ENCODE results near the gene EDN2. TPM values are rescaled to one million over a fixed set of nuclear protein-coding genes. Genes with fewer than 3 reads are reported as not detected.

Gene EDN2
- total RNA-seq, 3 donors from 2014 or later (not counting 1 experiment from before 2014, with no cell fraction given), result 0.29 to 0.93 (median 0.64) TPM

DNA sequence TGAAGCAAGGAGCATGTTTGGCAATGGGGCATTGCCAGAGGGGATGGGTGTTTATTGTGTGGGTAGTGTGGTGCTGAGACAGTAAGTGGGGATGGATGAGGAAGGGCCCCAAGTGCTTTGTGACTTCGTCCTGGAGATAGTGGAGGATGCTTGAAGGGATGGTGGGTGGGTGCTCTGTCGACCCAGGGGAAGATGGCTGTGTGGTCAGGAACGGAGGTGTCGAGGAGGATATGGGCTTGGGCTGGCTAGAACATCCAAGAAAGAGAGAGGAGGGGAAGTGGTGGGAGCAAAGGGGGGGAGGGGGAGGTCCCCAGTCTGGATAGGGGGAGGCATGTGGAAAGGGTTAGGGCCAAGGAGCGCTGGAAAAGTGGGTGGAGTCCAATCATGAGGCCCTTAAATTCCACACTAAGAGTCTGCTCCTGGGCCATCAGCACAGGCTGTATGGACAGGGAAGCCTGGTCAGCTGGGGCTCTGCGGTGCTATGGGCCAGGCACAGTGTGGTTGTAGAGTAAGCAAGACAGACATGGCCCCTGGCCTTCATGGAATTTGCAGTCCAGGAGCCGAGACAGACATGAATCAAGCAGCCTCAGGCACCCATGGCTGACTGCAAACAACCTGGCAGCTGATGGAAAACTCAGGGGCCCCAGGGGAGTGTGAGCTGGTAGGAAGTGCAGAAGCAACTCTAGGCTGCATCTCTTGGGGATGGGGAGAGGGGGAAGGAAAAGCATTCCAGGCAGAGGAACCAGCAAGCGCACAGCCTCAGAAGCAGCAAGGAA, 36.3 kb downstream of the EDN2 start:
- H3K4me3 Mint-ChIP-seq, result no peak overlapping the region
- Histone ChIP-seq H3K4me1 (ENCODE audit: control insufficient read depth, insufficient read depth, low read length) (no peaks in the 10 kb centered on the region), H3K4me3 (ENCODE audit: low read length) (no peak overlapping the region), H3K27ac (ENCODE audit: low read length) (no peak overlapping the region), H3K27me3 (ENCODE audit: control insufficient read depth, insufficient read depth, low read length) (no peaks in the 10 kb centered on the region), H3K36me3 (ENCODE audit: control insufficient read depth, insufficient read depth, low read length) (no peaks in the 10 kb centered on the region), H3K9me3 (ENCODE audit: control insufficient read depth, insufficient read depth, low read length) (peaks cover 11% of the 10 kb centered on the region)
- no peak overlapping the region for H3K27ac Mint-ChIP-seq
- DNase-seq (no peak), ATAC-seq (no peak)
- intact Hi-C loops (cut with micrococcal nuclease), result no loop called here
- peaks cover 10 to 21% of the 10 kb centered on the region in 2 donors for H3K27me3 Mint-ChIP-seq (ENCODE audit: low read depth in 2 of 2)
- no peaks in the 10 kb centered on the region for H3K4me1 Mint-ChIP-seq
- WGBS (ENCODE audit: insufficient coverage), result 80% methylated on average over 8 of the region's 8 CpGs
- H3K9me3 Mint-ChIP-seq, result no peaks in the 10 kb centered on the region
- TF ChIP-seq, protein P1, sequence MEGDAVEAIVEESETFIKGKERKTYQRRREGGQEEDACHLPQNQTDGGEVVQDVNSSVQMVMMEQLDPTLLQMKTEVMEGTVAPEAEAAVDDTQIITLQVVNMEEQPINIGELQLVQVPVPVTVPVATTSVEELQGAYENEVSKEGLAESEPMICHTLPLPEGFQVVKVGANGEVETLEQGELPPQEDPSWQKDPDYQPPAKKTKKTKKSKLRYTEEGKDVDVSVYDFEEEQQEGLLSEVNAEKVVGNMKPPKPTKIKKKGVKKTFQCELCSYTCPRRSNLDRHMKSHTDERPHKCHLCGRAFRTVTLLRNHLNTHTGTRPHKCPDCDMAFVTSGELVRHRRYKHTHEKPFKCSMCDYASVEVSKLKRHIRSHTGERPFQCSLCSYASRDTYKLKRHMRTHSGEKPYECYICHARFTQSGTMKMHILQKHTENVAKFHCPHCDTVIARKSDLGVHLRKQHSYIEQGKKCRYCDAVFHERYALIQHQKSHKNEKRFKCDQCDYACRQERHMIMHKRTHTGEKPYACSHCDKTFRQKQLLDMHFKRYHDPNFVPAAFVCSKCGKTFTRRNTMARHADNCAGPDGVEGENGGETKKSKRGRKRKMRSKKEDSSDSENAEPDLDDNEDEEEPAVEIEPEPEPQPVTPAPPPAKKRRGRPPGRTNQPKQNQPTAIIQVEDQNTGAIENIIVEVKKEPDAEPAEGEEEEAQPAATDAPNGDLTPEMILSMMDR (IDR thresholded peaks at IDR 0.05), result no peak
- H3K36me3 Mint-ChIP-seq, result no peaks in the 10 kb centered on the region

DNA sequence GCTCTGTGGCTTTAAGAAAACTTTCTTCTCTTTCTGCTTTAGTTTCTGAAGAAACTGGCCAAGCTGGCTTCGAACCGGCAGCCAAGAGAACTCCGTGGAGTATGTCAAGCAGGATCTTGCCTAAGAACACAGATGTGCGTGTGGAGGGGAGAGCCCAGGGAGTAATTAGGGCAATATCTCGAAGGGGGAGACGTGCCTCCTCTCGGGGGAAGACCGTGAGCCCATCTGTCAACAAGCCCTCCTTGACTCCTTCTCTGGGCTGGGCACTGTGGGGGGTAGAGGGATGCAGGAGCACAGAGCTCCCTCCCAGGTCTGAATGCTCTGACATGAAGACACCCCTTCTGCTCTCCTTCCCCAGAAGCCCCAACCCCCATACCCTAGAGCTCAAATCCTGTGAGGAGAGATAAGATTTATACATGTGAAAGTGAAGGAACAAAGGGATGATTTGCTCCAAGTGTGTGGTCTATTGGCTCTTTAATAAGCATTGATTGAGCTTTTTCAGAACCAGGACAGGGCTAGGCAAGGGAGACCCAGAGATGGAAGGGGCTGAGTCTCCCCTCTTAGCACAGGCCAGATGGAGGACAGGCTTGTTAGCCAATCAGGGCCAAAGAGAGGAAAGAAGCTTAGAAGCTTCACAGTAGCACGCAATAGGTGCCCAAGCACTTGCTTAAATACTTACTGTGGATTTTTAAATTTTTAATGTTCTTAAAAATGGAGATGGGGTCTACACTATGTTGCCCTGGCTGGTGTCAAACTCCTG, 37.5 kb downstream of the EDN2 start:
- Histone ChIP-seq H3K4me3 (ENCODE audit: low read length) (no peak overlapping the region), H3K27ac (ENCODE audit: low read length) (no peak overlapping the region), H3K36me3 (ENCODE audit: control insufficient read depth, insufficient read depth, low read length) (no peaks in the 10 kb centered on the region), H3K27me3 (ENCODE audit: control insufficient read depth, insufficient read depth, low read length) (no peaks in the 10 kb centered on the region), H3K4me1 (ENCODE audit: control insufficient read depth, insufficient read depth, low read length) (no peaks in the 10 kb centered on the region), H3K9me3 (ENCODE audit: control insufficient read depth, insufficient read depth, low read length) (peaks cover 11% of the 10 kb centered on the region)
- Mint-ChIP-seq H3K27me3 (ENCODE audit: low read depth in 2 of 2) (peaks cover 10 to 21% of the 10 kb centered on the region in 2 donors), H3K27ac (no peak overlapping the region), H3K4me3 (no peak overlapping the region), H3K9me3 (no peaks in the 10 kb centered on the region), H3K4me1 (no peaks in the 10 kb centered on the region), H3K36me3 (no peaks in the 10 kb centered on the region)
- no peak for ATAC-seq
- intact Hi-C loops (cut with micrococcal nuclease), result no loop called here
- 94% methylated on average over 9 of the region's 9 CpGs for WGBS (ENCODE audit: insufficient coverage)
- no peak for DNase-seq
- TF ChIP-seq, protein P1 (IDR thresholded peaks at IDR 0.05), result no peak

DNA sequence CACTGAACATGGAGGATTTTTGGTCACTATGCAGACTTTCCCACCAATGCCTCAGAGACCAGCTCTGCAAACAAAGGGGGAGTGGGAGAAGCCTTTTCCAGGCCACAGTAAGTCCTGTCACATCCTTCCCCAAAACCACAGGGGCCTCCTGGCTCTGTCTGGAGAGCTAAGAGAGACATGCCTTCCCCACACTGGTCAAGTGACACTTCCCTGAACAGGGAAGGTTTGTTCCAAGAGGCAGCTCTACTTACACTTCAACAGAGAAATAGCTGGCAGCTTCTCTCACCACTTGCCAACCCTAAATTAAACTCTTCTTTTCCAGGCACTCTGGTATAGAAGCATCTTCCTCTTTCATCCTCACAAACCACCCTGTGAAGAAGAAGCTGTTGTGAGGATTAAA, 39.7 kb downstream of the EDN2 start:
- intact Hi-C loops (cut with micrococcal nuclease), result no loop called here
- no peak overlapping the region for H3K4me3 ChIP-seq (ENCODE audit: low read length)
- Mint-ChIP-seq H3K27ac (no peak overlapping the region), H3K4me1 (no peaks in the 10 kb centered on the region), H3K4me3 (no peak overlapping the region), H3K27me3 (ENCODE audit: low read depth in 2 of 2) (peaks cover 11 to 13% of the 10 kb centered on the region in 2 donors), H3K36me3 (no peaks in the 10 kb centered on the region), H3K9me3 (no peaks in the 10 kb centered on the region)
- H3K27me3 ChIP-seq (ENCODE audit: control insufficient read depth, insufficient read depth, low read length), result no peaks in the 10 kb centered on the region
- DNase-seq (no peak), ATAC-seq (no peak)
- H3K9me3 ChIP-seq (ENCODE audit: control insufficient read depth, insufficient read depth, low read length), result peaks cover 11% of the 10 kb centered on the region
- H3K36me3 ChIP-seq (ENCODE audit: control insufficient read depth, insufficient read depth, low read length), result no peaks in the 10 kb centered on the region
- H3K4me1 ChIP-seq (ENCODE audit: control insufficient read depth, insufficient read depth, low read length), result no peaks in the 10 kb centered on the region
- no peak overlapping the region for H3K27ac ChIP-seq (ENCODE audit: low read length)
- TF ChIP-seq, protein P1 (IDR thresholded peaks at IDR 0.05), result no peak
